ENCODE measurements around the gene SLC9A8. TPM values are rescaled to one million over a fixed set of nuclear protein-coding genes. Genes with fewer than 3 reads are reported as not detected.

SLC9A8 gene
- total and polyA plus RNA-seq, 2 of the 8 experiments (the other 6 are each of a cell fraction or from before 2014, with no cell fraction given), result 3.2 to 6.2 TPM

- no peak overlapping the region for H3K4me3 ChIP-seq (ENCODE audit: extremely low read depth in 1 of 4, insufficient read depth in 2 of 4, low read depth in 3 of 4, low read length in 4 of 4)
- H3K4me2 ChIP-seq (ENCODE audit: insufficient read depth in 1 of 2, low read depth in 2 of 2, low read length in 2 of 2), result no peak overlapping the region
- H3K18ac ChIP-seq (ENCODE audit: extremely low read depth, low read length), result no peak overlapping the region
- no peak overlapping the region for H4K91ac ChIP-seq (replicated peaks; ENCODE audit: insufficient read length, low read length)
- H3K4ac ChIP-seq (replicated peaks; ENCODE audit: insufficient read length, low read depth, low read length), result no peak overlapping the region
- H3K27me3 ChIP-seq (replicated peaks in 1 of 4; ENCODE audit: control insufficient read depth in 3 of 4, extremely low read depth in 1 of 4, insufficient read depth in 3 of 4, low read length in 3 of 4), result no peaks in the 10 kb centered on the region
- no peak overlapping the region for H2BK12ac ChIP-seq (ENCODE audit: low read depth, low read length)
- no peak overlapping the region for H4K8ac ChIP-seq (ENCODE audit: extremely low read depth, insufficient read depth, low read length)
- ChIA-PET POLR2A (ENCODE audit: partially characterized antibody) (no interaction called here), CTCF (ENCODE audit: partially characterized antibody) (interaction anchor here (0.6 to 2.0 kb wide), 4 partner anchors 9 to 324 kb away, joined by 3 to 7 read pairs (median 3); no protein-coding TSS in a partner anchor)
- no peak overlapping the region for H3K23ac ChIP-seq (ENCODE audit: insufficient read length)
- no peak overlapping the region for H2AFZ ChIP-seq (ENCODE audit: low read length)
- no peak overlapping the region for H3K56ac ChIP-seq (replicated peaks; ENCODE audit: insufficient read length, low read depth, low read length)
- no peak overlapping the region for H3K27ac ChIP-seq (ENCODE audit: low read depth, low read length)
- no peak overlapping the region for H2BK15ac ChIP-seq (ENCODE audit: low read length)
- H2BK20ac ChIP-seq (ENCODE audit: low read length), result no peak overlapping the region
- no peaks in the 10 kb centered on the region for H3K79me2 ChIP-seq (ENCODE audit: control insufficient read depth in 1 of 2, insufficient read depth in 2 of 2, low read length in 2 of 2)
- H4K20me1 ChIP-seq (replicated peaks in 1 of 2; ENCODE audit: control insufficient read depth in 1 of 2, insufficient read depth in 2 of 2, low read length in 2 of 2), result no peaks in the 10 kb centered on the region
- no peak overlapping the region for H4K5ac ChIP-seq (ENCODE audit: insufficient read length, low read depth, low read length)
- no peak overlapping the region for H2AK5ac ChIP-seq (ENCODE audit: low read depth, low read length)
- no peak overlapping the region for H2BK120ac ChIP-seq (replicated peaks; ENCODE audit: low read depth, low read length)
- H3K9ac ChIP-seq (replicated peaks in 1 of 4; ENCODE audit: extremely low read depth in 1 of 4, low read depth in 3 of 4, low read length in 3 of 4), result no peak overlapping the region
- no peaks in the 10 kb centered on the region; a peak in 1 of 8 replicates for H3K36me3 ChIP-seq (ENCODE audit: control insufficient read depth in 2 of 4, insufficient read depth in 4 of 4, low read length in 3 of 4)
- H3K23me2 ChIP-seq (ENCODE audit: low read depth, low read length), result no peaks in the 10 kb centered on the region
- H3K14ac ChIP-seq (ENCODE audit: insufficient read length), result no peak overlapping the region
- no peaks in the 10 kb centered on the region for H3K9me3 ChIP-seq (ENCODE audit: insufficient read depth in 2 of 2, low read depth in 1 of 2, low read length in 1 of 2)
- H3K79me1 ChIP-seq (ENCODE audit: low read depth, low read length), result no peaks in the 10 kb centered on the region
- FAIRE-seq, result no peak
- H3K4me1 ChIP-seq (replicated peaks in 1 of 4; ENCODE audit: control insufficient read depth in 3 of 4, insufficient read depth in 4 of 4, low read length in 3 of 4), result peaks cover 0 to 9% (median 6%) of the 10 kb centered on the region in 4 experiments; a peak in 4 of 7 replicates
- 97% methylated on average over 2 of the region's 2 CpGs; no CpG with 5 or more reads in 1 of the 2 experiments for WGBS, 2 experiments (ENCODE audit: extremely low coverage in 1 of 2, insufficient coverage in 1 of 2, insufficient read length in 1 of 2, insufficient replicate concordance in 2 of 2, low coverage in 1 of 2, low lambda C conversion rate in 2 of 2, missing lambda C conversion rate in 1 of 2)
- DNase-seq (ENCODE audit: low read depth in 1 of 2, low spot score in 2 of 2), result no peak
- H2BK5ac ChIP-seq (ENCODE audit: low read depth, low read length), result no peak overlapping the region
- TF ChIP-seq CHD2 (IDR thresholded peaks at IDR 0.05; ENCODE audit: low read length), result no peak
- no peak for TF ChIP-seq TBP (IDR thresholded peaks at IDR 0.05; ENCODE audit: low read depth, low read length)
- no peak for TF ChIP-seq POU5F1 (IDR thresholded peaks at IDR 0.05; ENCODE audit: low read depth, low read length)
- no peak for TF ChIP-seq BACH1 (IDR thresholded peaks at IDR 0.05; ENCODE audit: low read length)
- no peak for TF ChIP-seq E2F6 (IDR thresholded peaks at IDR 0.05)
- TF ChIP-seq CBX8 (IDR thresholded peaks at IDR 0.05; ENCODE audit: borderline replicate concordance, low read depth, low read length), result no peak
- no peak for TF ChIP-seq TEAD4 (IDR thresholded peaks at IDR 0.05; ENCODE audit: low read depth, low read length)
- TF ChIP-seq CHD1 (IDR thresholded peaks at IDR 0.05; ENCODE audit: low read depth, low read length), result no peak
- TF ChIP-seq BRCA1 (IDR thresholded peaks at IDR 0.05; ENCODE audit: low read depth, low read length), result no peak
- no peak for TF ChIP-seq CBX5 (IDR thresholded peaks at IDR 0.05; ENCODE audit: low read depth, low read length)
These were observed 45.5 kb downstream of the SLC9A8 start for GRCh38 chr20:49858076-49858585.

Data from H1 (cell line).